Heart left ventricle (tissue), 13 donors: ENCODE measurements around the gene ALPL.

ENCODE experiments used
- POLR2A ChIP-seq, 2 donors: fragments of 450-650 bp; IDR thresholded peaks; one replicate each; pipeline ENCODE4 v1.6.1; 2017; ENCODE audit warnings: antibody characterized with exemption in 2 of 2, mild to moderate bottlenecking in 2 of 2, moderate library complexity in 2 of 2
- TF ChIP-seq, protein P1 (sequence below), 12 donors: fragments of 200-600 bp; sonication (generic) in 4 of 12; IDR thresholded peaks; one replicate each; pipeline versions ENCODE4 v1.5.0 to v1.8.0; 2018 to 2022; ENCODE audit warnings: antibody characterized with exemption in 12 of 12, mild to moderate bottlenecking in 5 of 12
- donor health status: ischemic (EF 13 %, LVEDD 7.1; RV severe dilation, severe dysfunction).
- donor health status: DM: no; HTN: yes; CAD: no.
- donor health status: DM: no; HTN: no; CAD: no.
- donor health status: ischemic (EF 25% LVEDD 6.9; RV normal size, moderate dysfunction).
- donor health status: ischemic (EF 25% LVEDD 5.7; RV mildly dilated, moderate dysfunction).
- donor health status: ischemic (EF 35%, LVEDD 5.7; RV mildly dilated, moderate dysfunction).
- donor health status: nonischemic (EF 11% LVEDD 7.7; RV severe dilation, severe dysfunction).
- donor health status: DM: yes; HTN: yes; CAD: no.
- donor health status: PGD.
- donor health status: ischemic (EF 29% LVEDD 5.4; RV normal size, mild dysfunction).
- donor health status: nonischemic (EF 23%, LVEDD 6.1; RV moderate dilation, normal function).

DNA sequence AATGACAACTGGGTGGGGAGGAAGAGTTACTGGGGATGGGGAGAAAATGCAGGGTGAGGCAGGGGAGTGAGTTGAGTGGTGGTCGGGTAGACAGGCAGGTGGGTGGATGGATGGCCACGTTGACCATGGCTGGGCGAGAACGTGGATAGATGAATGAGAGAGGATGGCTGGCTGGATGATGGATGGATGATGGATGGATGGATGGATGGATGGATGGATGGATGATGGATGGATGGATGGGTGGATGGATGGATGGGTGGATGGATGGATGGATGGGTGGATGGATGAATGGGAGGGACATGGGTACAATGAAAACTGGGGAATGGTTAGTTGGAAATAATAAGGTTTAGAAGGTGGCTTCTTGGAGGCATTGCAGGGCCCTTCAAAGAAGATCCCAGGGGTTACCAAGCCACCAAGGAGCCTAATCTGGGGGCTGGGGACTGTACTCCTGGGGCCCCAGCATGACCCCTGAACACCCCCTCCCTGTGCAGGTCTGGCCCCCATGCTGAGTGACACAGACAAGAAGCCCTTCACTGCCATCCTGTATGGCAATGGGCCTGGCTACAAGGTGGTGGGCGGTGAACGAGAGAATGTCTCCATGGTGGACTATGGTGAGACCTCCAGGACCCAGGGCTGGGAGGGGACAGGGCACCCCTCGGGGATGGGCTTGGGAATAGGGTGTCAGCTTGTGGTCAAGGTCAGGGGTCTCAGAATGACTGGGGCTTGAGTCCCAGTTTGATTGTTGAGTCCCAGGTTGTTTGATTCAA lies 67.0 kb downstream of the ALPL start:
- TF ChIP-seq, protein P1, sequence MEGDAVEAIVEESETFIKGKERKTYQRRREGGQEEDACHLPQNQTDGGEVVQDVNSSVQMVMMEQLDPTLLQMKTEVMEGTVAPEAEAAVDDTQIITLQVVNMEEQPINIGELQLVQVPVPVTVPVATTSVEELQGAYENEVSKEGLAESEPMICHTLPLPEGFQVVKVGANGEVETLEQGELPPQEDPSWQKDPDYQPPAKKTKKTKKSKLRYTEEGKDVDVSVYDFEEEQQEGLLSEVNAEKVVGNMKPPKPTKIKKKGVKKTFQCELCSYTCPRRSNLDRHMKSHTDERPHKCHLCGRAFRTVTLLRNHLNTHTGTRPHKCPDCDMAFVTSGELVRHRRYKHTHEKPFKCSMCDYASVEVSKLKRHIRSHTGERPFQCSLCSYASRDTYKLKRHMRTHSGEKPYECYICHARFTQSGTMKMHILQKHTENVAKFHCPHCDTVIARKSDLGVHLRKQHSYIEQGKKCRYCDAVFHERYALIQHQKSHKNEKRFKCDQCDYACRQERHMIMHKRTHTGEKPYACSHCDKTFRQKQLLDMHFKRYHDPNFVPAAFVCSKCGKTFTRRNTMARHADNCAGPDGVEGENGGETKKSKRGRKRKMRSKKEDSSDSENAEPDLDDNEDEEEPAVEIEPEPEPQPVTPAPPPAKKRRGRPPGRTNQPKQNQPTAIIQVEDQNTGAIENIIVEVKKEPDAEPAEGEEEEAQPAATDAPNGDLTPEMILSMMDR (IDR thresholded peaks at IDR 0.05): no peak
- TF ChIP-seq POLR2A (IDR thresholded peaks at IDR 0.05): no peak
